ENCODE measurements around the gene CBX4.

The CBX4 gene

GRCh38 chr17:79799174-79799537, 40.1 kb downstream of the CBX4 start:
- DNase-seq: no peak

GRCh38 chr17:79798299-79799173, 40.7 kb downstream of the CBX4 start:
- DNase-seq: no peak

- DNase-seq: peak in 1 of 4 experiments; percentile 57
These were observed 41.5 kb downstream of the CBX4 start for GRCh38 chr17:79797492-79798298.

- peak; percentile 97 to 99 (median 98) for DNase-seq
These were observed 42.3 kb downstream of the CBX4 start, which contains the start of gene CBX8 for GRCh38 chr17:79796763-79797491. TSS of gene CBX8 (minus strand) at chr17:79797077. CDS start at chr17:79796998, 79 bp downstream.

GRCh38 chr17:79796444-79796762, 42.8 kb downstream of the CBX4 start:
- no peak for DNase-seq

GRCh38 chr17:79795795-79796443, 43.3 kb downstream of the CBX4 start:
- no peak for DNase-seq

- no peak for DNase-seq
These were observed 44.4 kb downstream of the CBX4 start for GRCh38 chr17:79794659-79795511.

GRCh38 chr17:79793924-79794304, 45.3 kb downstream of the CBX4 start:
- no peak for DNase-seq

- DNase-seq: no peak
These were observed 46.0 kb downstream of the CBX4 start for GRCh38 chr17:79792984-79793923.

GRCh38 chr17:79792341-79792871, 46.8 kb downstream of the CBX4 start:
- DNase-seq: no peak

GRCh38 chr17:79791735-79792161, 47.5 kb downstream of the CBX4 start:
- DNase-seq: no peak

GRCh38 chr17:79790805-79791734, 48.2 kb downstream of the CBX4 start:
- no peak for DNase-seq

- DNase-seq: no peak
These were observed 49.1 kb downstream of the CBX4 start for GRCh38 chr17:79789943-79790804.

- DNase-seq: no peak
These were observed 50.0 kb downstream of the CBX4 start for GRCh38 chr17:79788989-79789942.

- no peak for DNase-seq
These were observed 50.8 kb downstream of the CBX4 start for GRCh38 chr17:79788455-79788854.

- no peak for DNase-seq
These were observed 52.2 kb downstream of the CBX4 start for GRCh38 chr17:79786930-79787643.

Measured in activated naive CD4-positive, alpha-beta T cell (primary cell).